GM21526 (cell line): ENCODE data around the gene EXOC4.
"Not testable (repeated sequence)": the region's sequence is repeated elsewhere in the genome, so short reads cannot be mapped to it uniquely, and the experiment has no call there.

ENCODE experiments used
- ATAC-seq: cut with Tn5 transposase; IDR thresholded peaks from one replicate; pipeline ENCODE4 v1.9.1; 2021; ENCODE audit warnings: moderate library complexity; ENCODE audit not compliant: unreplicated experiment, low FRiP score

The EXOC4 gene

GRCh38 chr7:133275008-133275407 lies 22.1 kb downstream of the EXOC4 start:
- no peak for ATAC-seq

GRCh38 chr7:133275446-133276095 lies 22.7 kb downstream of the EXOC4 start:
- ATAC-seq, result no peak

GRCh38 chr7:133278975-133279374 lies 26.1 kb downstream of the EXOC4 start:
- not testable (repeated sequence) for ATAC-seq

- ATAC-seq, result no peak
Measured at GRCh38 chr7:133282094-133282493, 29.2 kb downstream of the EXOC4 start.

- no peak for ATAC-seq
Measured at GRCh38 chr7:133284092-133284491, 31.2 kb downstream of the EXOC4 start.

- ATAC-seq, result no peak
Measured at GRCh38 chr7:133288970-133289369, 36.1 kb downstream of the EXOC4 start.

- no peak for ATAC-seq
Measured at GRCh38 chr7:133290041-133290440, 37.2 kb downstream of the EXOC4 start.

GRCh38 chr7:133290676-133291333 lies 37.9 kb downstream of the EXOC4 start:
- no peak for ATAC-seq

GRCh38 chr7:133292631-133293030 lies 39.8 kb downstream of the EXOC4 start:
- no peak for ATAC-seq

GRCh38 chr7:133293384-133294160 lies 40.7 kb downstream of the EXOC4 start:
- no peak for ATAC-seq

- no peak for ATAC-seq
Measured at GRCh38 chr7:133294234-133294633, 41.4 kb downstream of the EXOC4 start.

- no peak for ATAC-seq
Measured at GRCh38 chr7:133295484-133295883, 42.6 kb downstream of the EXOC4 start.

GRCh38 chr7:133297093-133297492 lies 44.2 kb downstream of the EXOC4 start:
- no peak for ATAC-seq

GRCh38 chr7:133298080-133298479 lies 45.2 kb downstream of the EXOC4 start:
- ATAC-seq, result no peak

- no peak for ATAC-seq
Measured at GRCh38 chr7:133299676-133300075, 46.8 kb downstream of the EXOC4 start.

- ATAC-seq, result no peak
Measured at GRCh38 chr7:133300088-133300487, 47.2 kb downstream of the EXOC4 start.

GRCh38 chr7:133300811-133301210 lies 47.9 kb downstream of the EXOC4 start:
- ATAC-seq, result no peak

- ATAC-seq, result no peak
Measured at GRCh38 chr7:133301444-133301843, 48.6 kb downstream of the EXOC4 start.

- no peak for ATAC-seq
Measured at GRCh38 chr7:133303372-133303771, 50.5 kb downstream of the EXOC4 start.

GRCh38 chr7:133303931-133304330 lies 51.1 kb downstream of the EXOC4 start:
- ATAC-seq, result no peak

- ATAC-seq, result no peak
Measured at GRCh38 chr7:133309333-133309732, 56.5 kb downstream of the EXOC4 start.
